HG03095 (cell line): ENCODE results near the gene RHOJ.
"Not testable (repeated sequence)": the region's sequence is repeated elsewhere in the genome, so short reads cannot be mapped to it uniquely, and the experiment has no call there.

Experiments used
- ATAC-seq: cut with Tn5 transposase; IDR thresholded peaks from one replicate; pipeline ENCODE4 v1.9.1; 2021; ENCODE audit warnings: moderate library complexity; ENCODE audit not compliant: unreplicated experiment

Gene RHOJ

GRCh38 chr14:63266106-63266505 is 61.9 kb downstream of the RHOJ start:
- ATAC-seq: no peak

GRCh38 chr14:63267171-63267570 is 62.9 kb downstream of the RHOJ start:
- ATAC-seq: no peak

GRCh38 chr14:63268771-63269170 is 64.5 kb downstream of the RHOJ start:
- ATAC-seq: no peak

GRCh38 chr14:63269561-63270225 is 65.5 kb downstream of the RHOJ start:
- ATAC-seq: no peak

GRCh38 chr14:63273129-63273528 is 68.9 kb downstream of the RHOJ start:
- ATAC-seq: no peak

- ATAC-seq: no peak
Measured at GRCh38 chr14:63273717-63274655, 69.7 kb downstream of the RHOJ start.

GRCh38 chr14:63275611-63276010 is 71.4 kb downstream of the RHOJ start:
- no peak for ATAC-seq

GRCh38 chr14:63276016-63276415 is 71.8 kb downstream of the RHOJ start:
- ATAC-seq: no peak

GRCh38 chr14:63276492-63277342 is 72.5 kb downstream of the RHOJ start:
- ATAC-seq: no peak

- ATAC-seq: no peak
Measured at GRCh38 chr14:63277591-63278183, 73.4 kb downstream of the RHOJ start.

GRCh38 chr14:63279933-63280332 is 75.7 kb downstream of the RHOJ start:
- ATAC-seq: not testable (repeated sequence)

- ATAC-seq: peak; percentile 75
Measured at GRCh38 chr14:63282997-63283883, 79.0 kb downstream of the RHOJ start.

- peak; percentile 17 for ATAC-seq
Measured at GRCh38 chr14:63283884-63284248, 79.6 kb downstream of the RHOJ start.

GRCh38 chr14:63286071-63286470 is 81.8 kb downstream of the RHOJ start:
- ATAC-seq: no peak

GRCh38 chr14:63287666-63288483 is 83.6 kb downstream of the RHOJ start:
- ATAC-seq: no peak

- ATAC-seq: no peak
Measured at GRCh38 chr14:63288853-63289252, 84.6 kb downstream of the RHOJ start.

GRCh38 chr14:63290741-63291430 is 86.6 kb downstream of the RHOJ start:
- no peak for ATAC-seq

GRCh38 chr14:63292805-63293204 is 88.6 kb downstream of the RHOJ start:
- no peak for ATAC-seq
